HG03066 (cell line): ENCODE data around the gene RTCB.
"Not testable (repeated sequence)": the region's sequence is repeated elsewhere in the genome, so short reads cannot be mapped to it uniquely, and the experiment has no call there.

ENCODE experiments used
- ATAC-seq: cut with Tn5 transposase; IDR thresholded peaks from one replicate; pipeline ENCODE4 v1.9.1; 2021; ENCODE audit warnings: low read depth; ENCODE audit not compliant: unreplicated experiment

RTCB gene

DNA sequence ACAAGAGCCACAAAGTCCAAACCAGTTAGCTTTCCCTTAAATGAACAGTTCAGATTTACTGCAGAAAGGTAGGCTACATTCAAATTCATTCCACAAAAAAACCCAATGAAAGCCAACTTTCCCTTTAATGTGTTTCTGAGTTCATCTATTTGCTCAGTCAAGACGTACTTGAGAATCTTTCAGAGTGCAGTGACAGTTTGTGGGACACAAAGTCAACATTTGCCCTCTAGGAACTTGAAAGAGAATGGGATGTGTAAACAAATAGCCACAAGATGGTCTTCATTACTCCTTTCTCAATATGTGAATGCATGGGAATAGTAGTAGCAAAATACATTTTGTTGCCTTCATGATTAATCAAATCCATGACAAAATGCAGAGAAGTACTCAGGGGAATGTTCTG is 15.8 kb downstream of the RTCB start:
- no peak for ATAC-seq

DNA sequence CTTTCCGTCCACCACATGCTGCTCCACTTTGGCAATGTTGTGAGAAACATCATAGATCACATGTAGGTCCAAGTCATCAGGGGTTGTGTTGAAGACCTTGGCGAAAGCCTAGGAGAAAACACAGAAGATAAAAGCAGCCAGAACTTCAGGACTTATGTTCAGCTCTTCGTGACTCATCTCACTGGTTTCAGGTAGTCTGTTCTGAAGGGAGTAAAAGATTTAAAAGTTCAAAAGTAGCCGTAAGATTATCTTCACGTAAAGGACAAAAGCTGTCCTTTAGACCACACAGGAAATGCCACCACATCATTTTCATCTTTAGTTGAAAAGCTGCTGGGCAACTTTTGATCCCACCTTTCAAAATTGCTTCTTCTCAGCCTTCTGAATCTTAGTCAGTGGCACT is 16.9 kb downstream of the RTCB start:
- no peak for ATAC-seq

DNA sequence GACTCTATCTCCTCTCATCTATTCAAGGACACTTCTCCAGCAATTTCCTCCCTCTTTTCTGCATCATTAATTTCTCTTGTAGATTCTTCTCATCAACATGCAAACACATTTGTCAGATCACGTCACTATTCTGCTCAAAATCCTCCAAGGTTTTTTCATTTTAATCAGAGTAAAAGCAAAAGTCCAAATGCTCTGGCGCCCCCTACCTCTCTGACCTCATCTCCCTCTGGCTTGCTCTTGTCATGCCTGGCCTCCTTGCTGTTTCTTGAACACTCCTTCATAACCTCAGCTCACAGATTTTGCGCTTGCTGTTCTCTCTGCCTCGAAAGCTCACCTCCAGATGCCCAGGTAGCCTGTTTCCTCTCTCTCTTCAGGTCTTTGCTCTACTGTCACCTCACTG is 22.4 kb downstream of the RTCB start:
- ATAC-seq: no peak

DNA sequence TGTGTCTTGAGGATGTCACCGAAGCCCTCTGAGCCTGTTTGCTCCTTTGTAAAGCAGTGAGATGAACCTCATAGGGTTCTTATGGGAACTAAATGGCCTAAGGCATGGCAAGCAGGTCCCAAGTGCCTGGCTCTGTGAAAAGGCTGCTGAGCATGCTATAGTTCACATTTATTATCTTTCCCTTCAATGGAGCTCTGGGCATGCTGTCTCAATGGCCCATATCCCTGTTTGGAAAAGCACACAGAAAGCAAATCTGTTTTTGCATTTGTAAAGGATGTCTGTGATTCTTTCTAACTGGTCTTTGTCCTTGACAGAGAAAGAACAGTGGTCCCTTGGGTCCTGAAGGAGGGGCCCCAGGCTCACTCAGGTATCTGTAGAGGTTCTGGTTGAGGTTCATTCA is 26.4 kb downstream of the RTCB start:
- ATAC-seq: no peak

DNA sequence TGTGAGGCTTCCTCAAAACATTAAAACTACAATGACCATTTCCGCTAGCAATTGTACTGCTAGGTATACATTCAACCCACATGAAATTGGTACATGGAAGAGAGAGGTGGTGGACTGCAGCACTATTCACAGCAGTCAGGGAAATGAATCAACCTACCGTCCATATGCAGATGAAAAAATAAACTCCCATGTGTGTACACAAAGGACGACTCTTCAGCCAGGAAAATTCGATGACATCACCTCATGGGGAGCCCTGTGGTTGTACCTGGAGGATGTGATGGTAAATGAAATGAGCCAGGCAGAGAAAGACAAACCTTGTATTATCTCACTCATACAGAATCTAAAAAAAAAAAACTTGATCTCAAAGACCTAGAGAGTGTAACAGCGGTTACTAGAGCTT is 31.1 kb downstream of the RTCB start:
- no peak for ATAC-seq

DNA sequence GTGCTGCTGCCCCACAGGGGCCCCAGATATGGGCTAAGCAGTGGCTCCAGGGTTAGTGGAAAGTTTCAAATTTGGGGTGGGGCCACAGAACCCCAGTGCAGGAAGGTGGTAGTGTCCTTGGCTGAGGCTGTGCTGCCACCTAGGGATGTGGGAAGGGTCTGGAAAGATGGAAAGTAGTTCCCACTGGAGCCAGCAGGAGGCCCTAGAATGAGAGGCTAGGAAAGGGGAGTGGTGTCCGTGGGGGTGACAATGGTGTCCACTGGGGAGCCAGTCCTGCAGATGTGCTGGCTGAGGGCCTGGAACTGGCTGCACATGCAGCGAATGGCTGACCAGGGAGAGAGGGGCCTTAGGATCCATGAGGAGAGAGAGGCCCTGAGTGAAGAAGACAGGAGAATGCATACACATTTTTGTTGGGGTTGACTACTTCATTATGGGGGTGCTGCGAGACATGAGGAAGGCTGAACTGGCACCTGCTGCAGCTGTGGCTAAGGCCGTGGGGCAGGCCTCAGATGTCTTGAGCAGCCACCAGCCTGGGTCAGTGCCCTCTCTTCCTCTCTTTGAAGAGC is 33.3 kb downstream of the RTCB start:
- ATAC-seq: no peak

DNA sequence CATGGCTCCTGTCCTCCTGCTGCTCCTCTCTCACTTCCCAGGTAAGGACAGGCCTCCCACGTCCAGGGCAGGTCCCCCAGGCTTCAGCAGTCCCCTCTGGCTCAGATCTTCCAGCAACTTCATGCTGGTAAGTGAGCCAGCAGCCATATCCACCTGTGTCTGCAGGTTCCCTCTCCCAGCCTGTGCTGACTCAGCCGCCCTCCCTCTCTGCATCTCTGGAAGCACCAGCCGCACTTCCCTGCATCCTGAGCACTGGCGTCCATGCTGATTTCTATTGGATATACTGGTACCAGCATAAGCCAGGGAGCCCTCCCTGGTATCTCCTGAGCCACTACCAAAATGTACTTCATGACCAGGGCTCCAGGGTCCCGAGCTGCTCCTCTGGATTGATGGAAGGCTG is 35.4 kb downstream of the RTCB start:
- ATAC-seq: no peak

DNA sequence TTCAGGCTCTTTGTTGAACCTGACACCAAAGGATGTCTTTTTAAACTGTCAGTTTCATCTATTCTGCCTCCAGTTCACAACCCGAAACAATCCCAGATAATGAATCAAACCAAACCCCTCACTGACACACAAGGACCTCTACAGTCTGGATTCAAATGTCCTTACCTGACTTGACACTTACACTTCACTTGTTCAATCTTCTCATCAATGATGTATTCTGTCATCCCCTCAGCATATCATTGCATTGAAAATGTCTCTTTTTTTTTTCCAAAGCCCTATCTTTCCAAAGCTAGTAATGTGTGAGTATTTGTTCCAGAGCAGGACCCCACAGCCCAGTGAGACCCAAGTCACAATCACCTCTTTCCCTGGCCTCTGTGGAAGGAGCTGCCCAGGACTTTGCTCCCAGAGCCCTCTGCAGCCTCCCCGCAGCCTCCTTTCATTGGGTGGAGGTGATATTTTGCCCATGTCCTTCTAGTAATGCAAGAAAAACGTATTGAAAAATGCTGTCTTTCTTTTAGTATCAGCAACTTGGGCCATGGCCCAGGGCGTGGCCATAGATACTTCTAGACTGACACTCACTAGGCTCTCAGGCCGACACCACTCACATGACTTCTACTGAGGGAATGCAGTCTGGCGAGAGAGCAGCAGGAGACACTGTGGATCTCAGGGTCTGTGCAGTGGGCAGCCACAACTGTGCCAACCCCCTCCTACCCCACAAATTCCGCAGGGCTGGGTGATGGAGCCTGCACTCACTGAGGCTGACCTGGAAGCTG is 36.2 kb downstream of the RTCB start:
- ATAC-seq: no peak

DNA sequence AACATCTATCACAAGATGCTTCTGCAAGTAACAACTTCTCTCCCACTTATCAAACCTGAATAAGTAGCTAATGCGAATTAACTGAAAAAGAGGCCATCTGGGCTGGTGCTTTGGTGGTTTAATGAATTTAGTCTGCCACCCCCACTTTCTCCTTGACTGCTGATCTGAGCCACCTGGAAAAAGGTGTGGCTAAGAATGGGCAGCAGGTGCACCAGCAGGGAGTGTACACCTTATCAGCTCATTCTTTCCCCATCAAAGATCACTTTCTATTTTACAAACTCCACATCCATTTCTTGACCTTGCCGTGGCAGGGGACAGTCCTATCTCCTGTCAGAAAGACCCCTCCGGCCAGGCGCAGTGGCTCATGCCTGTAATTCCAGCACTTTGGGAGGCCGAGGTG is 47.8 kb downstream of the RTCB start:
- ATAC-seq: no peak

DNA sequence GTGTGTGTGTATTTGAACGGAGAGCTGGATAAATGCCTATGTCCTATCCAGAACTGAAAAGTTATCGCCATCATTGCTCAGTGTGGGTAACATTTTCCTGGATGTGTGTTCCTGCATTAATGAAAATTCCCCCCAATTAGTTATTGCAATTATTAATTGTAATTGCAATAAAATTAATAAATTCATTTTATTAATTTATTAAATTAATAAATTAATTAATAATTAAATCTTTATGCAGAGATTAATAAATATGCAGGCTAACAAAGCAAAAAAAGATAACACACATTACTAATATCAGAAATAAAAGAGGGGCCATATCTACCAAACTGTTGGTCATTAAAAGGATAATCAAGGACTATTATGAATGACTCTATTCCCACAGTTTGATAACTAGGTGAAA is 50.8 kb downstream of the RTCB start:
- ATAC-seq: no peak

DNA sequence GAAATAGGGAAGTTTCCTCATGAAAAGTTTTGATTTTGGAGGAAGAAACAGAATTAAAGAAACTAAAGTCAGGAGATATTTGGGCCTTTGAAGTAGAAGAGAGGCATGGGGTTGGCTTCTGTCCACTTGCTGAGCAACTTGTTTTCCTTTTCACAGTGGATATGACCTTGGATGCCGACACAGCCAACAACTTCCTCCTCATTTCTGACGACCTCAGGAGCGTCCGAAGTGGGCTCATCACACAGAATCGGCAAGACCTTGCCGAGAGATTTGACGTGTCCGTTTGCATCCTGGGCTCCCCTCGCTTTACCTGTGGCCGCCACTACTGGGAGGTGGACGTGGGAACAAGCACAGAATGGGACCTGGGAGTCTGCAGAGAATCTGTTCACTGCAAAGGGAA is 52.0 kb downstream of the RTCB start:
- not testable (repeated sequence) for ATAC-seq

DNA sequence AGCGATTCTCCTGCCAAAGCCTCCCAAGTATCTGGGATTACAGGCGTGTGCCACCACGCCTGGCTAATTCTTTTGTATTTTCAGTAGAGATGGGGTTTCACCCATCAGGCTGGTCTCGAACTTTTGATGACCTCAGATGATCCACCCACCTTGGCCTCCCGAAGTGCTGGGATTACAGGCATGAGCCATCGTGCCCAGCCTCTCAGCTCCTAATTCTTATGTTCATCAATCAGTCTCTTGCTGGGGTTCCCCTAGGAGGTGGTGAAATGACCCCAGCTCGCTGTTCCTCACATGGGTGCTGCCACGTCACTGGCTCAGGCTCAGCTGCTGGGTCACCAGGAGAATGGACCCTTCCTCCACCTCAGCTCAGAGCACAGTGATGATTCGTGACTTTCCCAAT is 54.5 kb downstream of the RTCB start, which contains the start of gene RFPL3:
Gene RFPL3, plus strand, starts transcription at position 301 of the 400 bp plus-strand sequence. CDS start 205 bp downstream, outside the sequence.
- not testable (repeated sequence) for ATAC-seq

DNA sequence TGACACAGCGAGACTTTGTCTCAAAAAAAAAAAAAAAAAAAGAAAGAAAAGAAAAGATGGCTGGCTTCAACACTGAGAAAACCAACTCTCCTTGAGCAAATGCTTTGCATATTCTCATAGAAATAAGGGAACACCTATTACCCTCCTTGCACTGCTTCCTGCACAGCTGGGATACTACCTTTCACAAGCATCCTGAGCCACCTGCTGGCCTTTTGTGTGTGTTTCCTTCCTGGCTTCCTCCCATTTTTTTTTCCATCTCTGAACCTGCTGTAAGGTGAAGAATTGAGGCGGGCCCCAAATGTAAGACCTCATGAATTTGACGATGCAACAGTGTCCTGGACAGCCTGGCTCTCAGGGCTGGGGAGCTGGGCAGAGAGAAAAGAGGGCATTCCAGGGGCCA is 56.3 kb downstream of the RTCB start:
- no peak for ATAC-seq

DNA sequence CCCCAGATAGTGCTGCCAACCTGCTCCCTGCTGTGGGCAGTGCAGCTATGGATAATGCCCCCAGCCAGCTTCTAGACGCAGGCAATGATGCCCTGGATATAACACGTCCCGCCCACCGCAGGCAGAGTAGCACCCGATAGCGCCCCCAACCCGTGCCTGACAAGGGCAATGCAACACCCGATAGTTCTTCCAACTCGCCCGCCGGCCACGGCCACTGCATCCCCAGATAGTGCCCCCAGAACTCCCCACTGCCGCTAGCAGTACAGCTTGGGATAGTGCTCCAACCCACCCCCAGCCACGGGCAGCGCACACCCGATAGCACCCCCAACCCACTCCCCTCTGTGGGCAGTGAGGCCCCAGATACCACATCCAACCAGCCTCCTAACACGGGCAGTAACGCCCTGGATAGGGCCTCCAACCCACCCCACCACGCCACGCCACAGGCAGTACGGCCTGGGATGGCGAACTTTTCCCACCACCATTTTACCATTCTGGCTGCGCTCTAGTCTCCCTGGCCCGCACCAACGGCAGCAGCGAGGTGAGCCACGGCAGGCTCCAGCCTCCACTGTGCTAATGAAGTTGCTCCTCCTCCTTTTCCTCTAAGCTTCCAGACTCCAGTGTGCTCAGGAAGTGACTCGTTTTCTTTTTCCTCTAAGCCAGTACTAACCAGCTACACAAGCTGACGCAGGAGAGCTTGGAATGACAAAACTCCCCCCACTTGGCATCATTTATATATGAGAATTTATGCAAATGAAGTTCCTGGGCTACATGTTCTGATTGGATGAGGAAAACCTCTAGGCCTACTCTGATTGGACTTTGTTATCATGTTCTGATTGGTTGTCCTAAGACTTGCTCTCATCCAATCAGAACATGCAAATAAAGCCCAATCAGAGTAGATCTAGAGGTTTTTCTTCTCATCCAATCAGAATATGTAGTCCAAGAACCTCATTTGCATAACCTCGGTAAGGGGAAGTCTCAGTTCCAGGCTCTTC is 57.4 kb downstream of the RTCB start:
- no peak for ATAC-seq

DNA sequence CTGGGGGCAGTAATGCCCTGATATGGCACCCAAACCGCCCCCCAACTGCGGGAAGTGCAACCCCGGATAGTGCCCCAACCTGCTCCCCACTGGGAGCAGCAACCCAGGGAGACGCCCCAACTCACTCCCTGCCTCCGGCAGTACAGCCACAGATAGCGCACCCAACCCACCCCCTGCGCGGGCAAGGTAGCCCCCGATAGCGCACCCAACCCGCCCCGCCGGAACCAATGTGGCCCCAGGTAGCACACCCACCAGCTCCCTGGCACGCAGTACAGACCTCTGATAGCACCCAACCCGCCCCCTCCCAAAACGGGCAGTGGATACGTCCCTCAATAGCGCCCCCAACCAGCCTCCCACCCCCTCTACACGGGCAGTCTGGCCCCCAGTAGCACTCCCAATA is 58.2 kb downstream of the RTCB start:
- no peak for ATAC-seq

DNA sequence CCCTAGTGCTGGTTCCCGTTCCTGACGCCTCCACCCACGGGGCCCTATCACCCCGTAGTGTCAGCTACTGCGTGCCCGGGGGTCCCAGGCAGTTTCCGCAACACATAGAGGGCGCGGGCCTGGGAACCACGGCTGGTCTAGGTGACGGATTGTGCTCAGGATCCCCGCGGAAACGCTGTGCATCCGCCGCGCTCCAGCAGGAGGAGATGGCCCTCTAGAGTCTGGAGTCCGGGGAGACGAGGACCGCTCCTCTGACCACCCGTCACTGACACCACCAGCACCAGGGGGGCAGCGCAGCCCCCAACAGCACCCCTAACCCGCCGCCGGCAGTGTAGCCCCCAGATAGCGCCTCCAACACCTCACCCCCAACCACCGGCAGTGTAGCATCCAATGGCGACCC is 58.8 kb downstream of the RTCB start:
- no peak for ATAC-seq

DNA sequence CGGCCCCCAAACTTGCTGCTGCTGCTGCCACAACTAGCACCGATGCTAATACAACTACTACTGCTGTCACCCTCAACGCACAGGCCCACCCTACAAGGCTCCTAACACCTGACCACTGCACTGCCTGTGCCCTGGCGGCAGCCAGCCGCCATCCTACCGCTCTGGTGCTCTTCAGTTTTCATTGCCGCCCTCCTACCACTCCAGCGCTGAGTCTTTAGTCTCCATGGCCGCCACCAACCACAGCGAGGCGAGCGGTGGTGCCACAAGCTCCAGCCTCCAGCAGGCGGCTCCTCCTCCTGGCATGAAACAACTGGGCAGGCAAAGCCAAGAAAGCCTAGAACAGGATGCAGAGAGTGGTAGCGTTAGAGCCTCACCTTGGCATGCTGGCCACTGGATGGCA is 59.4 kb downstream of the RTCB start:
- no peak for ATAC-seq

DNA sequence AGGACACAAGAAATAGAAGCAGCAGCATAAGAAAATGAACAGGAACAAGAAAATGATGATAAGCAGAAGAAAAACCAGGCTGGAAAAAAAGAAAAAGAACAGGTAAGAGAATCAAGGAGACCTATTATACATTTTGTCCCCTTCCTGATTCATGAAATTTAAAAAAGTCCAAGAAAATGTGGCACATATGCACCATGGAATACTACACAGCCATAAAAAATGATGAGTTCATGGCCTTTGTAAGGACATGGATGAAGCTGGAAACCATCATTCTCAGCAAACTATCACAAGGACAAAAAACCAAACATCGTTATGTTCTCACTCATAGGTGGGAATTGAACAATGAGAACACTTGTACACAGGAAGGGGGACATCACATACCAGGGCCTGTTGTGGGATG is 60.2 kb downstream of the RTCB start:
- ATAC-seq: not testable (repeated sequence)

DNA sequence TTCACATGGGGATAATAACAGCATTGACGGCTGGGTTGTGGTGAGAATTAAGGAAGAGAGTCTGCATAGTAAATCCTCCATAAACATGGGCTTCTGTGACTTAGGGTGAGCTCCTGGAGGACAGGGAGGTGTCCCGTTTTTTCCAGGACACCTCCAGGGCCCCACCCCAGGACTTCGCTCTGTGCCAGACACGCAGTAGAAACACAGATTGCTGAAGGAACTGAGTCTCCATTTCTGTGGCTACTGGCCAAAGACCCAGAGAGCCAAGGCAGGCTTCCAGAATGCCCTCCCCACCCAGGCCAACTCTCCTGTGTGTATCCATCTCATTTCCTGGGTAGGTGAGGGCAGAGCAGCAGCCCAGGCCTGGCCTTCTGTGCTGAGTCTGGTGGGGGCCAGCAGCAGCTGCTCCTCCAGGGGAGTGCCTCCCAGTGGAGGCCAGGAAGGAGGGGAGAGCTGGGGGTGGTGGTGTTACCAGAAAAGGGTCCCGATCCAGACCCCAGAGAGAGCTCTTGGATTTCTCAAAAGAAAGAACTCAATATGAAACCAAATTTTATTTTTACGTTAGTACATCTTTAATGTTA is 63.9 kb downstream of the RTCB start:
- no peak for ATAC-seq

DNA sequence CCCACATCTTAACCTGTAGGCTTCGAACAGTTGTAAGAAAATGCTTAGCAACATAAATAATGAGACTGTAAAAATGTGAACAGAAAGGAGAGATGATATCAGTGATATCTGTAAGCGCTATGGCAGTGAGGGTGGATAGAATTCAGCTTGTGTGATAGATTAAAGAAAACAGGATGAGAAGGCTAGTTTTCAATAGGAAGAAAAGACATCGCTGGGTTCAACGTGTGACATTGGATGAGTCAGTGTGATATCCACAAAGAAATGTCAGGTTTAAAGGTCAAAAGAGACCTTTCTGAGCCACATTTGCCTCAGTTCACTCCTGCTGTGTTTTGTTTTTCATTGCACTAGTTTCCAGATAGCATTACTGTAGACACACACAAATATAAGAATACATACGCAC is 68.1 kb downstream of the RTCB start:
- no peak for ATAC-seq

DNA sequence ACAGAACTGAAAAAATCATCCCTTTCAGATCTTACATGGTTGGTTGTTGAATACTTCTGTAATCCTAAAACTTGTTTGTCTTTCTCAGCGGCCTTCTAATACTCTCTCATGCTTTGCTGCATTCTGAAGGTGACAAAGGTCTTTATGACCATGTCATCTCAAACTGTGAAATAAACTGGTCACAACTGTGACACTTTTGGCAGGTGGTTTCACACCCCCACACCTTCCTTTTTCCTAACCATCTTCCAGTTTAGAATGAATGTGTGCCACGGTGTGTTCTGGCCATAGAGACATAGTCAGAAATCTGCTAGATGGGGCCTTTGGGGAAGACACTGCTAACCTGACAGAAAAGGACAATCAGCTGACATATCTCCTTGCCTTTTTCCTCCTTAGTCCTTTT is 69.1 kb downstream of the RTCB start:
- no peak for ATAC-seq
